Uterus (tissue), 2 donors: ENCODE measurements around the gene RALA.

ENCODE experiments used
- CTCF ChIP-seq, 4 experiments: fragments of 200-600 bp in 2 of 4; fragments of 450-650 bp in 2 of 4; sonication (generic) in 2 of 4; IDR thresholded peaks; one replicate each; pipeline ENCODE4 v1.5.1; 2016 to 2019; ENCODE audit warnings: antibody characterized with exemption in 4 of 4, mild to moderate bottlenecking in 2 of 4, moderate library complexity in 1 of 4
- POLR2A ChIP-seq, 2 donors: fragments of 450-650 bp; IDR thresholded peaks; one replicate each; pipeline ENCODE4 v1.6.1; 2016; ENCODE audit warnings: antibody characterized with exemption in 2 of 2, mild to moderate bottlenecking in 1 of 2, moderate library complexity in 1 of 2

- TF ChIP-seq CTCF (IDR thresholded peaks at IDR 0.05) (no peak), POLR2A (IDR thresholded peaks at IDR 0.05) (no peak)
These were observed 89.4 kb downstream of the RALA start for GRCh38 chr7:39712751-39713150.
